ENCODE results near the gene GTF2H2C.
"Not testable (repeated sequence)": the region's sequence is repeated elsewhere in the genome, so short reads cannot be mapped to it uniquely, and the experiment has no call there.

GRCh38 chr5:69541347-69541746, 18.6 kb upstream of the GTF2H2C start:
- not testable (repeated sequence) for TF ChIP-seq ATF3 (IDR thresholded peaks at IDR 0.05; ENCODE audit: insufficient read depth, low read depth, low read length); CTCF (IDR thresholded peaks at IDR 0.05; ENCODE audit: control extremely low read depth in 1 of 3, insufficient read depth in 1 of 3, low read depth in 1 of 3, low read length in 3 of 3); HDAC2 (IDR thresholded peaks at IDR 0.05; ENCODE audit: borderline replicate concordance in 1 of 2, low read depth in 2 of 2, low read length in 2 of 2); USF2 (IDR thresholded peaks at IDR 0.05; ENCODE audit: low read length); BRCA1 (IDR thresholded peaks at IDR 0.05; ENCODE audit: low read depth, low read length); EZH2 (IDR thresholded peaks at IDR 0.05; ENCODE audit: low read depth, low read length, severe bottlenecking); SIN3A (conservative IDR thresholded peaks at IDR 0.05 in 1 of 2, IDR thresholded peaks at IDR 0.05 in 1 of 2; ENCODE audit: low read depth in 1 of 2, low read length in 2 of 2); TEAD4 (IDR thresholded peaks at IDR 0.05; ENCODE audit: low read depth, low read length); EP300 (IDR thresholded peaks at IDR 0.05; ENCODE audit: borderline replicate concordance in 1 of 2, low read depth in 2 of 2, low read length in 2 of 2)
